ENCODE data around the gene NPAS2.
A peak's percentile ranks its signal among the peaks of the same experiment; 100 is the strongest.

Gene NPAS2

GRCh38 chr2:101002562-101003277, 182.8 kb downstream of the NPAS2 start:
- ATAC-seq (ENCODE audit: low read depth) = no peak
- H3K4me1 ChIP-seq (ENCODE audit: insufficient read depth, poor library complexity, severe bottlenecking) = peaks cover 5% of the 10 kb centered on the region
- H3K4me3 ChIP-seq (ENCODE audit: severe bottlenecking) = peak overlapping the region; percentile 82
- H3K9me3 ChIP-seq (ENCODE audit: severe bottlenecking) = no peaks in the 10 kb centered on the region
- H3K36me3 ChIP-seq (ENCODE audit: low read depth) = peaks cover 54% of the 10 kb centered on the region
- H3K27ac ChIP-seq (ENCODE audit: poor library complexity, severe bottlenecking) = peak overlapping the region; percentile 67
- H3K27me3 ChIP-seq (ENCODE audit: insufficient read depth, poor library complexity, severe bottlenecking) = no peaks in the 10 kb centered on the region
- no peak for TF ChIP-seq CTCF (IDR thresholded peaks at IDR 0.05; ENCODE audit: poor library complexity, severe bottlenecking)
- DNase-seq (ENCODE audit: low spot score) = no peak

GRCh38 chr2:101003278-101003775, 183.4 kb downstream of the NPAS2 start:
- no peak for TF ChIP-seq CTCF (IDR thresholded peaks at IDR 0.05; ENCODE audit: poor library complexity, severe bottlenecking)
- Histone ChIP-seq H3K27ac (ENCODE audit: poor library complexity, severe bottlenecking) (peak overlapping the region; percentile 67), H3K4me3 (ENCODE audit: severe bottlenecking) (peak overlapping the region; percentile 82), H3K4me1 (ENCODE audit: insufficient read depth, poor library complexity, severe bottlenecking) (peaks cover 5% of the 10 kb centered on the region), H3K36me3 (ENCODE audit: low read depth) (peaks cover 61% of the 10 kb centered on the region), H3K9me3 (ENCODE audit: severe bottlenecking) (no peaks in the 10 kb centered on the region), H3K27me3 (ENCODE audit: insufficient read depth, poor library complexity, severe bottlenecking) (no peaks in the 10 kb centered on the region)
- ATAC-seq (ENCODE audit: low read depth) (no peak), DNase-seq (ENCODE audit: low spot score) (no peak)

- H3K36me3 ChIP-seq (ENCODE audit: low read depth) = peaks cover 72% of the 10 kb centered on the region
- no peaks in the 10 kb centered on the region for H3K9me3 ChIP-seq (ENCODE audit: severe bottlenecking)
- TF ChIP-seq CTCF (IDR thresholded peaks at IDR 0.05; ENCODE audit: poor library complexity, severe bottlenecking) = no peak
- H3K4me3 ChIP-seq (ENCODE audit: severe bottlenecking) = no peak overlapping the region
- H3K27me3 ChIP-seq (ENCODE audit: insufficient read depth, poor library complexity, severe bottlenecking) = no peaks in the 10 kb centered on the region
- ATAC-seq (ENCODE audit: low read depth) (no peak), DNase-seq (ENCODE audit: low spot score) (no peak)
- H3K27ac ChIP-seq (ENCODE audit: poor library complexity, severe bottlenecking) = peak overlapping the region; percentile 67
- peaks cover 5% of the 10 kb centered on the region for H3K4me1 ChIP-seq (ENCODE audit: insufficient read depth, poor library complexity, severe bottlenecking)
These were observed 184.8 kb downstream of the NPAS2 start for GRCh38 chr2:101004620-101005325.

- H3K36me3 ChIP-seq (ENCODE audit: low read depth) = peaks cover 86% of the 10 kb centered on the region
- H3K4me1 ChIP-seq (ENCODE audit: insufficient read depth, poor library complexity, severe bottlenecking) = peaks cover 5% of the 10 kb centered on the region
- ATAC-seq (ENCODE audit: low read depth) = no peak
These were observed 186.3 kb downstream of the NPAS2 start for GRCh38 chr2:101006065-101006715.

More at GRCh38 chr2:101006065-101006715, 186.3 kb downstream of the NPAS2 start:
- DNase-seq (ENCODE audit: low spot score) = no peak
- TF ChIP-seq CTCF (IDR thresholded peaks at IDR 0.05; ENCODE audit: poor library complexity, severe bottlenecking) = no peak
- Histone ChIP-seq H3K27ac (ENCODE audit: poor library complexity, severe bottlenecking) (peak overlapping the region; percentile 67), H3K27me3 (ENCODE audit: insufficient read depth, poor library complexity, severe bottlenecking) (no peaks in the 10 kb centered on the region), H3K4me3 (ENCODE audit: severe bottlenecking) (no peak overlapping the region), H3K9me3 (ENCODE audit: severe bottlenecking) (no peaks in the 10 kb centered on the region)
